GM19397 (cell line): ENCODE data around the gene CRB2.

Source experiments
- ATAC-seq: cut with Tn5 transposase; IDR thresholded peaks from one replicate; pipeline ENCODE4 v1.9.1; 2021; ENCODE audit warnings: mild to moderate bottlenecking, moderate library complexity; ENCODE audit not compliant: unreplicated experiment

CRB2 gene

GRCh38 chr9:123361731-123362510 is 5.9 kb downstream of the CRB2 start:
- no peak for ATAC-seq

- ATAC-seq: no peak
Measured at GRCh38 chr9:123362856-123363255, 6.9 kb downstream of the CRB2 start.

GRCh38 chr9:123364241-123364824 is 8.3 kb downstream of the CRB2 start:
- ATAC-seq: no peak

GRCh38 chr9:123365287-123365880 is 9.4 kb downstream of the CRB2 start:
- no peak for ATAC-seq

- ATAC-seq: no peak
Measured at GRCh38 chr9:123365881-123366528, 10.0 kb downstream of the CRB2 start.

GRCh38 chr9:123368023-123368422 is 12.0 kb downstream of the CRB2 start:
- ATAC-seq: no peak

- no peak for ATAC-seq
Measured at GRCh38 chr9:123368536-123369153, 12.6 kb downstream of the CRB2 start.

- no peak for ATAC-seq
Measured at GRCh38 chr9:123369296-123369695, 13.3 kb downstream of the CRB2 start.

GRCh38 chr9:123370108-123370507 is 14.1 kb downstream of the CRB2 start:
- no peak for ATAC-seq

GRCh38 chr9:123370526-123371227 is 14.7 kb downstream of the CRB2 start:
- ATAC-seq: no peak

- no peak for ATAC-seq
Measured at GRCh38 chr9:123371228-123371584, 15.2 kb downstream of the CRB2 start.

GRCh38 chr9:123371805-123372590 is 16.0 kb downstream of the CRB2 start:
- ATAC-seq: no peak

GRCh38 chr9:123372766-123373446 is 16.9 kb downstream of the CRB2 start:
- ATAC-seq: no peak

- no peak for ATAC-seq
Measured at GRCh38 chr9:123373447-123373923, 17.5 kb downstream of the CRB2 start.

- ATAC-seq: no peak
Measured at GRCh38 chr9:123373946-123374345, 17.9 kb downstream of the CRB2 start.

GRCh38 chr9:123375469-123376132 is 19.6 kb downstream of the CRB2 start:
- no peak for ATAC-seq

- ATAC-seq: no peak
Measured at GRCh38 chr9:123376218-123377071, 20.4 kb downstream of the CRB2 start.
